ENCODE measurements around the gene PPP1R14C. TPM values are rescaled to one million over a fixed set of nuclear protein-coding genes. Genes with fewer than 3 reads are reported as not detected.

PPP1R14C gene
- total and polyA plus RNA-seq, 2 of the 13 experiments (the other 11 are each of a cell fraction or from before 2014, with no cell fraction given): not detected

DNA sequence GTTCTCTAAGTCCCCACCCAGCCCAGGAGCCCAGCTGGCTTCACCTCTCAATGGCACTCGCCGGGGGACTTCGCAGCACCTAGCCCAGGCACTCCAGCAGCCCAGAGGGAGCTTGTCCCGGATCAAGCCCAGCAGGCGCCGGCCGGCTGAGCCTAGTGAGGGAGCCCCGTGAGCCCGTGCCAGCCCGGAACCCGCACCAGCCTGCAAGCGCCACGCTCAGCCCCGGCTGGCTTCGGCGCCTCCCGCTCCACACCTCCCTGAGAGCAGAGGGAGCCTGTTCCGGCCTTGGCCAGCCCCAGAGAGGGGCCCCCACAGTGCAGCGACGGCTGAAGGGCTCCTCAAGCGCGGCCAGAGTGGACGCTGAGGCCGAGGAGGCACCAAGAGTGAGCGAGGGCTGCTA, 27.1 kb upstream of the PPP1R14C start:
- ATAC-seq (no peak), DNase-seq (ENCODE audit: low spot score) (no peak), FAIRE-seq (no peak)
- Histone ChIP-seq H3K36me3 (replicated peaks in 1 of 2; ENCODE audit: control insufficient read depth in 1 of 2, insufficient read depth in 2 of 2, low read length in 2 of 2) (no peaks in the 10 kb centered on the region), H3K27me3 (ENCODE audit: control insufficient read depth in 1 of 2, insufficient read depth in 2 of 2, low read length in 2 of 2) (peaks cover 0 to 15% of the 10 kb centered on the region in 2 experiments; a peak in 4 of 5 replicates), H3K4me2 (ENCODE audit: low read depth, low read length) (no peak overlapping the region), H4K20me1 (ENCODE audit: insufficient read depth, low read length) (no peaks in the 10 kb centered on the region), H3K9ac (ENCODE audit: insufficient read depth, low read depth, low read length) (no peak overlapping the region), H3K79me2 (ENCODE audit: insufficient read depth, low read length) (no peaks in the 10 kb centered on the region), H3K9me3 (ENCODE audit: low read length) (no peaks in the 10 kb centered on the region), H3K27ac (ENCODE audit: extremely low read length, insufficient read depth, low read length) (no peak overlapping the region), H3K4me1 (ENCODE audit: insufficient read depth, low read length) (peaks cover 8% of the 10 kb centered on the region; the same call in 1 of the 2 replicates), H2AFZ (ENCODE audit: low read length) (no peak overlapping the region), H3K4me3 (replicated peaks in 1 of 3; ENCODE audit: insufficient read depth in 1 of 3, low read depth in 2 of 3, low read length in 3 of 3) (no peak overlapping the region)
- ChIA-PET POLR2A (no interaction called here), CTCF (ENCODE audit: low intra/inter-chr PET ratio, low total read pairs) (no interaction called here)
- in situ Hi-C loops (cut with HindIII; ENCODE audit: extremely low pct_ligation_motif_present, low pct_unique_long_range_greater_than_20kb): no loop called here
- TF ChIP-seq CBX5 (CRISPR knock-in tag; IDR thresholded peaks at IDR 0.05; ENCODE audit: borderline replicate concordance) (no peak), ZMYM3 (CRISPR knock-in tag; IDR thresholded peaks at IDR 0.05) (no peak), TGIF2 (CRISPR knock-in tag; IDR thresholded peaks at IDR 0.05) (no peak), ZNF547 (CRISPR knock-in tag; IDR thresholded peaks at IDR 0.05) (no peak), DNMT3B (CRISPR knock-in tag; conservative IDR thresholded peaks at IDR 0.05) (no peak), ZC3H4 (CRISPR knock-in tag; IDR thresholded peaks at IDR 0.05; ENCODE audit: borderline replicate concordance) (no peak), STAG1 (CRISPR knock-in tag; IDR thresholded peaks at IDR 0.05) (no peak), ZBTB1 (CRISPR knock-in tag; IDR thresholded peaks at IDR 0.05; ENCODE audit: borderline replicate concordance) (no peak), ARID5B (CRISPR knock-in tag; IDR thresholded peaks at IDR 0.05) (no peak), SIX4 (CRISPR knock-in tag; IDR thresholded peaks at IDR 0.05) (no peak)
- TF ChIP-seq, protein P1, sequence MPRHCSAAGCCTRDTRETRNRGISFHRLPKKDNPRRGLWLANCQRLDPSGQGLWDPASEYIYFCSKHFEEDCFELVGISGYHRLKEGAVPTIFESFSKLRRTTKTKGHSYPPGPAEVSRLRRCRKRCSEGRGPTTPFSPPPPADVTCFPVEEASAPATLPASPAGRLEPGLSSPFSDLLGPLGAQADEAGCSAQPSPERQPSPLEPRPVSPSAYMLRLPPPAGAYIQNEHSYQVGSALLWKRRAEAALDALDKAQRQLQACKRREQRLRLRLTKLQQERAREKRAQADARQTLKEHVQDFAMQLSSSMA (CRISPR knock-in tag; IDR thresholded peaks at IDR 0.05): no peak
- no TSS peak for BruUV-seq (replicated peaks)
- intact Hi-C loops (cut with micrococcal nuclease; ENCODE audit: unreplicated experiment): no loop called here
- WGBS (ENCODE audit: low lambda C conversion rate): 40% methylated on average over 4 of the region's 25 CpGs

Measured in HepG2 (cell line).